Measurements from ENCODE around the gene NBPF1.
"Not testable (repeated sequence)": the region's sequence is repeated elsewhere in the genome, so short reads cannot be mapped to it uniquely, and the experiment has no call there.

- TF ChIP-seq, protein P1, sequence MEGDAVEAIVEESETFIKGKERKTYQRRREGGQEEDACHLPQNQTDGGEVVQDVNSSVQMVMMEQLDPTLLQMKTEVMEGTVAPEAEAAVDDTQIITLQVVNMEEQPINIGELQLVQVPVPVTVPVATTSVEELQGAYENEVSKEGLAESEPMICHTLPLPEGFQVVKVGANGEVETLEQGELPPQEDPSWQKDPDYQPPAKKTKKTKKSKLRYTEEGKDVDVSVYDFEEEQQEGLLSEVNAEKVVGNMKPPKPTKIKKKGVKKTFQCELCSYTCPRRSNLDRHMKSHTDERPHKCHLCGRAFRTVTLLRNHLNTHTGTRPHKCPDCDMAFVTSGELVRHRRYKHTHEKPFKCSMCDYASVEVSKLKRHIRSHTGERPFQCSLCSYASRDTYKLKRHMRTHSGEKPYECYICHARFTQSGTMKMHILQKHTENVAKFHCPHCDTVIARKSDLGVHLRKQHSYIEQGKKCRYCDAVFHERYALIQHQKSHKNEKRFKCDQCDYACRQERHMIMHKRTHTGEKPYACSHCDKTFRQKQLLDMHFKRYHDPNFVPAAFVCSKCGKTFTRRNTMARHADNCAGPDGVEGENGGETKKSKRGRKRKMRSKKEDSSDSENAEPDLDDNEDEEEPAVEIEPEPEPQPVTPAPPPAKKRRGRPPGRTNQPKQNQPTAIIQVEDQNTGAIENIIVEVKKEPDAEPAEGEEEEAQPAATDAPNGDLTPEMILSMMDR (IDR thresholded peaks at IDR 0.05): not testable (repeated sequence)
- TF ChIP-seq POLR2A, POLR2AphosphoS5 (IDR thresholded peaks at IDR 0.05): not testable (repeated sequence)
These were observed 20.3 kb upstream of the NBPF1 start for GRCh38 chr1:16633540-16634282.
